Measurements from ENCODE around the gene TXNDC16. TPM values are rescaled to one million over a fixed set of nuclear protein-coding genes. Genes with fewer than 3 reads are reported as not detected.

Gene TXNDC16
- total and polyA plus RNA-seq, 2 donors (not counting 3 experiments of a cell fraction or from before 2014, with no cell fraction given), result 2.3 to 4.5 TPM

GRCh38 chr14:52405314-52405713, 147.0 kb downstream of the TXNDC16 start:
- Histone ChIP-seq H3K4me2 (ENCODE audit: insufficient read depth, low read length) (no peak overlapping the region), H3K36me3 (ENCODE audit: control insufficient read depth in 2 of 2, extremely low read depth in 1 of 2, insufficient read depth in 2 of 2, low read length in 2 of 2) (no peaks in the 10 kb centered on the region), H3K9ac (replicated peaks; ENCODE audit: extremely low read depth, insufficient read depth, low read length) (no peak overlapping the region), H2AFZ (ENCODE audit: low read depth, low read length) (no peak overlapping the region), H3K79me2 (ENCODE audit: control insufficient read depth, insufficient read depth, low read length) (no peaks in the 10 kb centered on the region), H3K27me3 (ENCODE audit: control insufficient read depth in 2 of 2, insufficient read depth in 2 of 2, low read length in 2 of 2) (peaks cover 8 to 13% of the 10 kb centered on the region in 2 experiments), H3K4me1 (ENCODE audit: control insufficient read depth, extremely low read depth, insufficient read depth, low read length) (no peaks in the 10 kb centered on the region), H3K9me3 (replicated peaks; ENCODE audit: control insufficient read depth, insufficient read depth, low read length) (no peaks in the 10 kb centered on the region), H3K27ac (ENCODE audit: insufficient read depth, low read depth, low read length) (no peak overlapping the region), H3K4me3 (replicated peaks in 1 of 3; ENCODE audit: insufficient read depth in 1 of 3, low read depth in 1 of 3, low read length in 3 of 3) (no peak overlapping the region), H4K20me1 (replicated peaks; ENCODE audit: control insufficient read depth, extremely low read depth, insufficient read depth, low read length) (no peaks in the 10 kb centered on the region), H3K9me1 (replicated peaks; ENCODE audit: control insufficient read depth, extremely low read depth, insufficient read depth, low read length) (no peaks in the 10 kb centered on the region)
- intact Hi-C loops (cut with micrococcal nuclease), result no loop called here
- TF ChIP-seq POLR2A (IDR thresholded peaks at IDR 0.05; ENCODE audit: low read depth, low read length), result no peak
- TF ChIP-seq EZH2 (IDR thresholded peaks at IDR 0.05; ENCODE audit: borderline replicate concordance, low read depth, low read length, severe bottlenecking), result no peak
- no peak for TF ChIP-seq CTCF (IDR thresholded peaks at IDR 0.05; ENCODE audit: extremely low read depth in 1 of 2, insufficient read depth in 1 of 2, low read depth in 1 of 2, low read length in 2 of 2)
- TF ChIP-seq FOS (IDR thresholded peaks at IDR 0.05; ENCODE audit: borderline replicate concordance, insufficient read depth, low read length), result no peak
- no peak for TF ChIP-seq MYC (IDR thresholded peaks at IDR 0.05; ENCODE audit: low read depth, low read length)
- no peak for TF ChIP-seq JUN (IDR thresholded peaks at IDR 0.05; ENCODE audit: borderline replicate concordance, insufficient read depth, insufficient read length, low read depth)
- TF ChIP-seq POLR2AphosphoS5 (IDR thresholded peaks at IDR 0.05; ENCODE audit: insufficient read depth, low read depth, low read length), result no peak
- TF ChIP-seq GATA2 (IDR thresholded peaks at IDR 0.05; ENCODE audit: insufficient read depth, insufficient read length, low read depth, low read length), result no peak
- no peak for TF ChIP-seq MAX (IDR thresholded peaks at IDR 0.05; ENCODE audit: insufficient read depth, insufficient read length)
- FAIRE-seq (no peak), DNase-seq (ENCODE audit: low read depth, low spot score) (no peak)
- ChIA-PET POLR2A (no interaction called here), CTCF (no interaction called here)
- no TSS peak for BruUV-seq (replicated peaks)
- dilution Hi-C loops (cut with MboI; ENCODE audit: extremely low pct_ligation_motif_present, low sequenced_read_pairs), result no loop called here
